Fibroblast of the aortic adventitia (primary cell): Measurements from ENCODE around the gene ASB6. TPM values are rescaled to one million over a fixed set of nuclear protein-coding genes. Genes with fewer than 3 reads are reported as not detected.
A peak's percentile ranks its signal among the peaks of the same experiment; 100 is the strongest.

Experiments
- DNase-seq: peaks from one replicate; pipeline ENCODE4 v3.0.0-alpha.2; 2010; ENCODE audit warnings: low read depth
- H3K4me3 ChIP-seq: 2 replicates; pipeline ENCODE4 v1.5.1; 2011; ENCODE audit warnings: low read depth, mild to moderate bottlenecking, control low read depth, low read length, moderate library complexity
- total RNA-seq: library from RNA; depleted of rRNA; stranded (reverse); fragments of >200 nt; gene quantifications from 2 replicates; pipeline ENCODE4 v1.2.3, GENCODE V29; 2012; ENCODE audit warnings: low replicate concordance
- TF ChIP-seq, protein P1 (sequence below): IDR thresholded peaks from 2 replicates; pipeline ENCODE4 v1.5.1; 2011; ENCODE audit warnings: mild to moderate bottlenecking, low read length, control low read depth, inconsistent platforms; ENCODE audit not compliant: insufficient read depth

Gene ASB6
- total RNA-seq, 1 donor = 14.0 TPM

DNA sequence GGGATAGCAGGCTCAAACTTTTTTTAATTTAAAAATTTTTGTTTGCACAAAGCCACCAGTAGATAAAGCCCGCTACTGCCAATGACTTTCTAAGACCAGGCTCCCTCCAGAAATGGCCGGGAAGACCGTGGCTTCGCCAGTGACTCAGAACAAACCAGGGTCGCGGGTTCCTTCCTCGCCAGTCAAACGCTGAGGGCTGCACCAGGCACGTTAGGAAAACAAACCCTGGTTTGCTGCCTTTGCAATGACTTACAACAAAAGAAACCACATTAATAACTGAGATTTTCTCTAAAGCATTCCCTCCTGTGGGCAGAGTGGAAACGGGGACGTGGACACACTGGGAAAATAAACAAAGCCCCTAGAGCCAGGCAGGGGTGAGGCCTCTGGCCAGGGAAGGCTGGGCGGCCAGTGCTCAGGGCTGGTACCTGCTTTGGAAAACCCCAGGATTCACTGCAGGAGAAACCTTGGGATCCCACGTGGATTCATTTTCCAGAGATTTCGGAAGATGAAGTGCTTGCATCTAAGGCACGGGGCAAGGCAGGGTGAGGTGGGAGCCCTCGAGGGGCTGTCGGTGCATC is 27.3 kb upstream of the ASB6 start:
- TF ChIP-seq, protein P1, sequence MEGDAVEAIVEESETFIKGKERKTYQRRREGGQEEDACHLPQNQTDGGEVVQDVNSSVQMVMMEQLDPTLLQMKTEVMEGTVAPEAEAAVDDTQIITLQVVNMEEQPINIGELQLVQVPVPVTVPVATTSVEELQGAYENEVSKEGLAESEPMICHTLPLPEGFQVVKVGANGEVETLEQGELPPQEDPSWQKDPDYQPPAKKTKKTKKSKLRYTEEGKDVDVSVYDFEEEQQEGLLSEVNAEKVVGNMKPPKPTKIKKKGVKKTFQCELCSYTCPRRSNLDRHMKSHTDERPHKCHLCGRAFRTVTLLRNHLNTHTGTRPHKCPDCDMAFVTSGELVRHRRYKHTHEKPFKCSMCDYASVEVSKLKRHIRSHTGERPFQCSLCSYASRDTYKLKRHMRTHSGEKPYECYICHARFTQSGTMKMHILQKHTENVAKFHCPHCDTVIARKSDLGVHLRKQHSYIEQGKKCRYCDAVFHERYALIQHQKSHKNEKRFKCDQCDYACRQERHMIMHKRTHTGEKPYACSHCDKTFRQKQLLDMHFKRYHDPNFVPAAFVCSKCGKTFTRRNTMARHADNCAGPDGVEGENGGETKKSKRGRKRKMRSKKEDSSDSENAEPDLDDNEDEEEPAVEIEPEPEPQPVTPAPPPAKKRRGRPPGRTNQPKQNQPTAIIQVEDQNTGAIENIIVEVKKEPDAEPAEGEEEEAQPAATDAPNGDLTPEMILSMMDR = no peak
- peak; percentile 59 for DNase-seq
- no peak overlapping the region for H3K4me3 ChIP-seq

DNA sequence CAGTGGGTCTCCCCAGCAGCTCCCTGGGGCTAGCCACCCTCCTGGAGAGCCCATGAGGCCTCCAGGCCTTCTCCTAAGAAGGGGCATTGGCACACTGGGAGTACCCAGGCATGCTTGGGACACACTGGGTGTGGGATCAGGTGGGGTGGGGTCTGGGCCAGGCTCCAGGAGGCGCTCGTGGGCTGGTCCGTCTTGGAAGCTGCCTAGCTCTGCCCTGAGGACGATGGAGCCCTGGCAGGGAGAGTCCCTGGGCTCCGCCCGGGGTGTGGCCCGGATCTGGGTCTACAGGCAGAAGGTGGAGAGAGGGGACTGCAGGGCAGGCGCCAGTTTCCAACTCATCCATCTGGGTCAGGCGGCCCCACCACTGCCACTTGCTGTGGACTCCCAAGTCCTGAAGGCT is 25.9 kb upstream of the ASB6 start:
- TF ChIP-seq, protein P1 = no peak
- no peak for DNase-seq
- peak overlapping the region; percentile 79 for H3K4me3 ChIP-seq

DNA sequence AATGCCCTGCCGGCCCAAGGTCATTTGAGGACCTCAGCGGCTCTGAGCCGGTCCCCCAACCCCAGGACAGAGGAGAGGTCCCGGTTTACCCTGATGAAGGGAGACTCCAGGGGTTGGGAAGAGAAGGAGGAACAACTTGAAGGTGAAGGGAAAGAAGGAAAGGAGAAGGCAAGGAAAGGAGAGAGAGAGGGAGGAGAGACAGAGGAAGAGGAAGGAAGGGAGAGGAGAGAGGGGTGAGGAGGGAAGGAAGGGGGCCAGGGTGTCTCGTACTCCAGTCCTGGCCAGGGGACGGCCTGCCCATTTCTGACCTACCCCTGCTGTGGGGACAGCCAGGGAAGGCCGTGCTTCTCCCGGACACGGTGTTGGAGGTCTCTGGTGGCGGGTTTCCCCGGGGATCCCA is 25.4 kb upstream of the ASB6 start:
- TF ChIP-seq, protein P1 = no peak
- H3K4me3 ChIP-seq = peak overlapping the region; percentile 79
- no peak for DNase-seq

DNA sequence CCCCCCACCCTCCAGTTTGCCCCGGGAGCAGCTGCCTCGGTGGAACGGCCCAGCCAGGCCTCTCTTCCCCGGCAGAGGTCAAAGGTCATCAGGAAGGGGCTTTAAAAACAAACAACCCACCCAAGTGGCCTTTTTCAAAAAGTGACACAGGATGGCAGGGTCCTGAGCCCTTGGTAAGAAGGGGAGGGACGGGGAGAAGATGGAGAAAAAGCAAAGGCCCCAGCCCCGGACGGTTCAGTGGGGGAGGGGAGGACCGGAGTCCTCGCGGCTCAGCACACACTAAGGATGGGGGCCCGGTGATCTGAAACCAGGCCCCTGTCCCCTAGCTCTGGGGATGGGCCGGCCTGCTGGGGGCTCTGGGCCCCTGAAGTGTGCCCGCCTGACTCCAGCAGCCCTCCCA is 24.6 kb upstream of the ASB6 start:
- H3K4me3 ChIP-seq = peak overlapping the region; percentile 79
- TF ChIP-seq, protein P1 = no peak
- no peak for DNase-seq

DNA sequence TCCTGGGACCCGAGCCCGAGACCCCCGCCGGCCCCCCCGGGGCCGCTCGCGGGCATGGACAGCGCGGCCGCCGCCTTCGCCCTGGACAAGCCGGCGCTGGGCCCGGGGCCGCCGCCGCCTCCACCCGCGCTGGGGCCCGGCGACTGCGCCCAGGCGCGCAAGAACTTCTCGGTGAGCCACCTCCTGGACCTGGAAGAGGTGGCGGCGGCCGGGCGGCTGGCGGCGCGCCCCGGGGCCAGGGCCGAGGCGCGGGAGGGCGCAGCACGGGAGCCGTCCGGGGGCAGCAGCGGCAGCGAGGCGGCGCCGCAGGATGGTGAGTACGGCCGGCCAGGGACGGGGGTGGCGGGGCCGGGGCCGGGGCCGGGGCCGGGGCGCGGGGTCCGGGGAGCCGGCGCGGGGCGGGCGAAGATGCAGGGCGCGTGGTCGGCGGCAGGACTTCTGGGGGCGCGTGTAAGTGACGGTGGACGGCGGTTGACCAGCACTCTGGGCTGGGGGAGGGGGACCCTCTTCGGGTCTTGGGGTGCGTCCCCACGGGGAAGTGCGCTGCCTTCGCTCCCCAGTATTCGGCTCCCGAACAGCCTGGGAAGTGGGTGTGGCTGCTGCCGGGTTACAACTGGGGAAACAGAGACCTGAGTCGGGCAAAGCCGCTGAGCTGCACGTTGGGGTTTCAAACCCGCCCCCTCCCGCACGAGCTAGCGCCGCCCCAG is 24.0 kb upstream of the ASB6 start:
- H3K4me3 ChIP-seq = peak overlapping the region; percentile 79

DNA sequence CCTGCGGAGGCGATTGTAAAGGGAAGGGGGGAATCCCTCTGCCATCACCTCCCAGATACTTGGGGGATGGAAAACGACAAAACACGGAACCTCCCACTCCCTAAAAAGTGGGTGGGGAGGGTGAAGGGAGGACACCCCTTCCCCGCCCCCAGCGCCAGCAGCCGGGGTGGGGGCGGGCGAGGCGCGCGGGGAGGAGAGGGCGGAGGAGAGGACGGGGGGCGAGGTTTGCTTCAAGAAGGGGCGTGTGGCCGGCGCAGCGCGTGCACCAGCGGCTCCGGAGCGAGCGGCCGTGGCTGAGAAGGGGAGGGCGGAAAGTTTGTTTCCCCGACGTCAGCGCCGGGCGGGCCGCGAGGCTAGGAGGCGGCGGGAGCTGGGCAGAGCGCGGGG is 23.4 kb upstream of the ASB6 start, which contains the start of gene PRRX2:
PRRX2 (plus strand) TSS at position 259 of the 387 bp plus-strand sequence. CDS start 221 bp downstream, outside the sequence.
- TF ChIP-seq, protein P1 = no peak
- peak; percentile 58 for DNase-seq
- peak within 1 kb of the TSS; percentile 79 for H3K4me3 ChIP-seq

More for the DNA sequence above, 24.0 kb upstream of the ASB6 start:
- TF ChIP-seq, protein P1 = peak; percentile 6
- no peak for DNase-seq
